GF-D8 (cell line): ENCODE measurements around the gene ZGPAT.

Experiments used
- DNase-seq: peaks from one replicate; lab custom pipeline; 2025; lab: John Stamatoyannopoulos, UW

Gene ZGPAT

DNA sequence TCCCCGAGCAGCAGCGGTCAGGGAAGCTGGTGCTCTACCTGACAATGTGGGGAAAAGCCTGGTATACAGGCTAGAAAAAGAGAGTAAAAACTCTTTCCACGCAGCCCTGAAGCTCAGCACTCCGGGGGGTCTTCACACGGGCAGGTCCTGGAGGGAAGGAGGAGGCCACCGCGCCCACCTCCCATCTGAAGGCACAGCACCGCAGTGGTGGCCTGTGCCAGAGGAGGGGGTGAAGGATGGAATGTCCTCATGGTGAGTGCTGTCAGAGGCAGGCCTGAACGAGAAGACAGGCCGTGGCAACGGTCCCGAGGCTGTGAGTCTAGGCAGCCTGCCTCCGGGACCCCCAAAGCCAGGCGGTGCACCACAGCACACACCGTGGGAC is 37.6 kb downstream of the ZGPAT start:
- DNase-seq = no peak

DNA sequence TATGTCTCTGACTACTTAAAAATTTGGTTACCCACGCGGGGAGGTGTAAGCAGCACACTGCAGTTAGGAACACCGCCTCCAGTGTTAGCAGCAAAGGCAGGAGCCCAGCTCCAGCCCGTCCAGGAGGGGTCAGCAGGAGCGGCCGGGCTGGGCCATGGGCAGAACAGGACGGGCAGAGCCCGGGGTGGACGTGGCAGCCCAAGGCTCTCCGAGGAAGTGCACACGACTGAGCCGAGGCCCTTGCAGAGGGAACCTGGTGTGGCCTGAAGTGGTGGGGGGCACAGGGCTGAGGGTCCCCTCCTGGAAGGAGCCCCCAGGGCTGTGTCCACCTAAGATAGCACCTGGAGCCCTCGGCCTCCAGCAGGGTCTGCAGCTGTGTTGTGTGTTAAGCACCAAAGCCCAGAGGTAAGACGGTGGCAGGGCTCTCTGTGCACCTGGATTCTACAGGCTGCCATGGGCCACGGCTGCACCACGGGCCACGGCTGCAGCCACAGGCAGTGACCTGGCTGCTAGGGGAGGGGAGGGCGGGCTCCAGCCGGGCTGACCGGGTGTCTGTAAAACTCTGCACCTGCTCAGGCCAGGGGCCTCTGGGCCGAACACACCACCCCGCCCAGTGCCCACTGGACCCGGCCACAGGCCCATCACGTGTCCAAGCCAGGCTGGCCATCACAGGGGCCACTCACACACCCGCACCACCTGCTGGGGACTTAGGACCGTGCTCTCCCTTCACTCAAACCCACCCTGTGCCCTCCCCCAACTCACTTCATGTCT is 38.3 kb downstream of the ZGPAT start:
- no peak for DNase-seq

DNA sequence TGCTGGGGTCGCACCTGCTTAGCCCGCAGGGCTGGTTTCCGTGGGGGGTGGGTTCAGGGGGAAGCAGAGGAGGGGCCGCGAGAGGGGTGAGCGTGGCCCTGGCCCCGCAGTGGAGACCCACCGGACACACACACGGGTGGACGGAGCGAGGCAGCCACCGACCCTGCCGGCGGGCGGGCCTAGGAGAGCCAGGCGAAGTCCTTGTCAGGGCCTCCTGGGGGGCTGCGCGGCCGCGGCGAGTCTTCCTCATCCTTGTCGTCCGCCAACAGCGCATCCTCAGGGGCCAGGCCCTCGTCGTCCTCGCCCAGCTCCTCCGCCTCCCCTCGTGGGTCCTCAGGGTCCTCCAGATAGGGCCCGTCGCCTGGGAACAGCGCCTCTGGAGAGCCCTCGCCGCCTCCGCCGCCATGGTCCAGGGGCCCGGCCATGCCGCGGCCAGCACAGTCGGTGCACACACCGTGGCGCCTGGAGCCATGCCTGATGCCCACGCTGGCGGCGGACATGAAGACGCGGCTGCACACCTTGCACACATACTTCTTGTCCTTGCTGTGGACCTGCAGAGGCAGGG is 39.0 kb downstream of the ZGPAT start:
- DNase-seq = no peak

DNA sequence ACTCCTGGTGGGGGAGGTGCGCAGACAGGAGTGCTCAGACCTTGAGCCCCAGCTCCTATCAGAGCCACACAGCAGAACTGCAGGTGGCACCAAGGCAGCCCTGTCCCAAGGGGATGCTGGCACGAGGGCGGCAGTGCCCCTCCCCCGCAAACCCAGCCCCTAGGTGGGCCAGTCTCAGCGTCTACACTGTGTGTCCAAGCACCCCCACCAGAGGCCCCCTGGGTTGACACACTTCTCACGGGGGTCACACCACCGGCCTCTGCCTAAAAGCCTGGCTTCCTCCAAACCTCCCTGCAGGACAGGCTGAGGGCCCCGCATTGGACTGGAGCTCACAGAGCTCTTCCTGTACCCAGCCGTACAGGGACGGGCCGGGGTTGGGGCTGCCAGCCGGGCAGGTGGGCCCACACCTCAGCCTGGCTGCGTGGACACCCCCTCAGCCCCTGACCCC is 39.8 kb downstream of the ZGPAT start:
- no peak for DNase-seq

DNA sequence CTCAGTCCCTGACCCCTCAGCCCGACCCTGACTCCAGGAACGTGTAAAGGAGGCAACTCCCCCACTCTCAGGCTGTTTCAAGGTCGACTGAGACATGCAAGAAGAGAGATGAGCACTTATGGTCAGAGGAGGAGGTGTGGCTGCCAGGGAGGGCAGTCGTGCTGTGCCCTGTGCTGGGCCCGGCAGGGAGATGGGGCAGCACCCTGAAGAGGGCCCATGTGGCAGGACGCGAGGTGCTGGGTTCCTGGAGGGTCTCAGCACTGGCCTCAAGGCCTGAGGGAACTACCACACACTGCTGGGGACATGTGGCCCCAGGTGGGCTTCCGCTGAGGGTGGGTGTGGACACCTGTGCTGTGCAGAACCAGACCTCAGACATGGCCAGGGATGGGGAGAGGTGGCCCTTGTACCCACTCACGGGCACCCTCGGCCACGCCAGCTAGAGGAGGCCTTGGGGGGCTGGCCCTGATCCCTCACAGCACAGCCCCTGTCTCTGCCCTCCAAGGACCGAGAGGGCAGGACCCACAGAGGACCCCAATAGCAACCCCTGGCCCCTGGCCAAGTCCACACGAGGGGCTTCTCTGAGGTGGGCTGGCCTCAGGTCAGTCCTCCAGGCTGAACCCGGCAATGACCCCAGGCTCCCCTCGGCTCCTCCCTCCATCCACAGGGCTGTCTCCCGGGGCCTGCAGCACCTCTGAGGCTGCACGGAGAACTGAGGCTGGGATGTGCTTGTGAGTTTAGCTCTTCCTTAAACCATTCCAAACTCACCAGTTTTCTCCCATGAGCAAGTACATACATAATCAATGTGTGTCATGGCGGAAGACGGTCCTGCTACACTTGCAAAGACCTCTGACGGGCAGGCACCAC is 40.5 kb downstream of the ZGPAT start:
- DNase-seq = no peak

DNA sequence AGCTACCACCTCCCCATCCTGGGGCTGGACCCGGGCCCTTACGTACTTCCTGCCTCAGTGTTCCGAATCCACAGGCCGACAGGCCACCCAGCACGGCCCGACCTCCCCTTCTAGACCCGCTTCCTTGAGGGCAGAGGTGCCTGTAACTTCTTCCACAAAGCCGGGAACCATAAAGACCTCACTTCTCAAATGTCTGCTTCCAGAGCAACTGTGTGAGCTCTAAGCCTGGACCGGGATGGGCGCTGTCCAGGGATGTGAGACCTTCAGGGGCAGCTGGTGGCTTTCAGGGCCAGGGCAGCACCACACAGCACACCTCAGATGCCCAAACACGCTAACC is 41.1 kb downstream of the ZGPAT start:
- DNase-seq = no peak

DNA sequence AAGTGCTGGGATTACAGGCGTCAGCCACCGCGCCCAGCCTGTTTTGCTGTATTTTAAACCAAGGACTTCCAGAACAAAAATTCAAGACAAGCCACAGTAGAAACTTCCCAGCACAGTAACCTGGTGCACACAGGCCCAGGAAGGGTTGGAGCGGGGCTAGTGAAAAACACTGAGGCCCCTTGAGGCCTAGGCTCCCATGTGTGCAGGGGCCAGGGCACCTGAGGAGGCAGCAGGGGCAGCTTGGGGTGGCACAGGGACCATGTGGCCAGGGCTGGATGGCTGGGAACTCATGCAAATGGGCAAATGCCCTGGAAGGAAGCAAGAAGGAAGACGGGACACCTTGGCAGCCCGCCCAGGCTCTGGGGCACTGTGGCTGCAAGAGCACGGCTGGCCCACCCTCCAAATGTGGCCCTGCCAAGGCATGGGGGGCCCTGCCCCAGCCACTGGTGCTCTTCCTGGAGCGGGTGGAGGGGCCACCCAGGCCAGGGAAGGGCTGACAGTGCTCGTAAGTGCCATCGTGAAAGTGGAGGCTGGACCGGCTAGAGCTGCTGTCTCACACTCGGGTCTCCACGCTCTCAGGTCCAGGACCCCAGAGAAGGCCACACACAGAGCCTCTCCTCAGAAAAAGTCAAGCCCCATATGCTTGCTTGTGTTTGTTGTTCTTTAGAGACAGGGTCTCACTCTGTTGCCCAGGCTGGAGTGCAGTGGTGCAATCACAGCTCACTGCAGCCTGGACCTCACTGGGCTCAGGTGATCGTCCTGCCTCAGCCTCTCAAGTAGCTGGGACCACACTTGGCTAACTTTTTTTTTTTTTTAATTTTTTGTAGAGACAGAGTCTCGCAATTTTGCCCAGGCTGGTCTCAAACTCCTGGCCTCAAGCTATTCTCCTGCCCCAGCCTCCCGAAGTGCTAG is 42.0 kb downstream of the ZGPAT start:
- DNase-seq = no peak

DNA sequence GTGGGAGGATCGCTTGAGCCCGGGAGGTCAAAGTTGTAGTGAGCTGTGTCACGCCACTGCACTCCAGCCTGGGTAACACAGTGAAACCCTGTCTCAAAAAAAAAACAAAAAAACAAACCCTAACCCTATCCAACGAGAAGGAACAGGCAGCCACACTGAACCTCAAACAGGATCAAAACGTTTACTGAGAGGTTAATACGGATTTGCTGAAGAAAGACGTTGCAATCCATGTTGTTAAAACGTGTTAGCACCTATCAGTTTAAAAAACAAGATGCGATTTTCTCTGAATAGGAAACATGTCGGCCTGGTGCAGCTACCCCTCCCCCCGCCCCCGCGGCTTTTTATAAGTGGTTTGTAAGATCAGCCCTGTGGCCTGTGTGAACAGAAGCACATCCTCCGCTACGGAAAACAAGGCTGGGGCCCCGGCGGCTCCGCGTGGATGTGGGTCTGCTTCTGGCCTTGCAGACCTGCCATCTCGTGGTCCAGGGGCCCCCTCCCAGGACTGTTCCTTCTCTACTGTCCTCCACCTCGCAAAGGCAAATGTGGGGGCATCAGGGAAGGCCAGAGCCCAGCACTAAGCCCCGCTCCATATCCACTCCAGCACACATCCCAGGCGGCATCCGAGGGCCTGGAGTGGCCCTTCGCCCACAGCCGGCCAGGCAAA is 43.1 kb downstream of the ZGPAT start:
- no peak for DNase-seq

DNA sequence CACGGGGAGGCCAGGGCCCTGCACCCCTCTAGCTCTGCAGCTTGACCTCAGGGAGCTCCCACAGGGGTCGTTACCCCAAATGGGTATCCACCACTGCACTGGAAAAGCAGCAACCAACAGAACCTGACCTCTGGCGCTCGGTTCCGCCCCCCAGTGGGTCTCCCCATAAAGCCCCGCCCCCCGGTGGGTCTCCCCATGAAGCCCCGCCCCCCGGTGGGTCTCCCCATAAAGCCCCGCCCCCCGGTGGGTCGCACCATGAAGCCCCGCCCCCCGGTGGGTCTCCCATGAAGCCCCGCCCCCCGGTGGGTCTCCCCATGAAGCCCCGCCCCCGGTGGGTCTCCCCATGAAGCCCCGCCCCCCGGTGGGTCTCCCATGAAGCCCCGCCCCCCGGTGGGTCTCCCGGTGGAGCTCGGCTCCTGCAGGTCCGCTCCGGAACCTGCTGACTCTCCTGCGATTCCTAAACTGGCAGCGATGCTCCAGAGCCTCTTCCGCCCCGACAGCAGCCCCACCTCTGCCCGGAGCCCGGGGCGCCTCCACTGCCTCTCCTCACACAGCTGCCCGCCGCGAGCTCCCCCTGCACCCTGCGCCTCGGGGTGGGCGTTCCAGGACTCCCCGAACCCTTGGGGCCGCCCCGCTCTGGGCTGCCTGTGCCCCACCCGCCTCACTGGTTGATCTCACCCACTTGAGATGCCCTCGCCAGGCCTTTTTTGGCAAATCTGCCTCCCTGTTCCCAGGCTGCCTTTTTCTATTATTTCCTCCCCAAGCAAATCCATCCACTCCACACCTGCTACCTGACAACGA is 43.8 kb downstream of the ZGPAT start:
- no peak for DNase-seq

DNA sequence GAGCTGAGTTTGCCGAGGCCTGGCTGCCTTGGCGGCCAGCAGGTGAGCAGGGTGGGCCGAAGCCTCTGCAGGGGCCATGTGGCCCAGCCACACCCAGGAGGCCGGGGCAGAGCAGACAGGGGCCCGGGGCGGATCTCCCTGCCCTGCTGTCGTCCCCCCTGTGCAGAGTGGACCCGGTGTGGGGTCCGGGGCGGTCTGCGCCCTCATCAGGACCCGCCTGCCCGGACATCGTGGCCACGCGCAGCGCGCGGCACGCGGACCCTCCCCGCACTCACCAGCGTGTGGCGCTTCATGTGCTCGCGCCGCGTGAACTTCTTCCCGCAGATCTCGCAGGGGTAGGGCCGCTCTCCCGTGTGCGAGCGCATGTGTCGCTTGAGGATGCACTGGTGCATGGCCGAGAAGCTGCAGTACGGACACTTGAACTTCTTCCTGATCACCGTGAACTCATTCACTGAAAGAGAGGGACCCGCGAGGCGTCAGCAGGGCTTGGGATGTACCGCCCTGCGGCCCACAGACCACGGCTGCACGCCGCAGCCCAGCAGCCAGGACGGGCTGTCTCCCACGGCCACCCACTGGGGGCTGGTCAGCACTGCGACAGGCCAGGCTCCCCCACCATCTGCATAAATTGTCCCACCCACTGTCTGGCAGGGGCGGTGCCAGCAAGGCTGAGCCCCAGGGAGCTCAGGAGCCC is 44.7 kb downstream of the ZGPAT start:
- DNase-seq = no peak

DNA sequence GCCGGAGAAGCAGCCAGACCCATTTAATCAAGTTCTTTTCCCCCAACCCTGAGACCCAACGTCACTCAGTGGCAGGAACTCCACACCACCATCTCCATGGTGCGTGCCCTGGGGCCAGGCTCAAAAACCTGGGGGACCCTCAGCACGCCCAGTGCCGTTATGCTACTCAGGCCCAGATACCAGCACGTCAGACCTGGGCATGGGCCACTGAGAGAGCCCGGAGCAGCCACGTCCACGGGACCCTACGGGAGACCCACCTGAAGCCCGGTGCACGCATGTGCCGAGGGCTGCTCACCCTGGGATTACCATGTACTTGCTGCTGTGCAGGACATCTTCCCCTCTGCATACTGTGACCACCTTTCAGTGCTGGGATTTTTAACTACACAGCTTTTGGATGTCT is 45.5 kb downstream of the ZGPAT start:
- DNase-seq = no peak

DNA sequence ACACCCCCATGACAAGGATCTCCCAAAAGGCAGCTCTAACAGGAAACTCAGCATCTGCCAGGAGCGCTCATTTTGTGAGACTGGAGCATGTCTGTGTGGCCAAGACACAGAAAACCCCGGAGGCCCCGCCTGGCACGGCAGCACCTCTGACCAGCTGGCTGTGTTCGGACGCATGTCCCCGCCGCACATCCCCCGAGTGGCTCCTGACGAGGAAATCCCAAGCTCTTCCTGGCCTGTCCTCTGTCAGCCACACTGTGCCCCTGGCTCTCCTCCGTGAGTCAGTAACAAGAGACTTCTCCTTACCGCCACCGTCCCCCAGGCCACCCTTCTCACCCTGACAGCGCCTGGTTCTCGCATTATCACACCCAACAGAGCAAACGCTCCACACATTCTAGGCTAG is 46.2 kb downstream of the ZGPAT start:
- no peak for DNase-seq

DNA sequence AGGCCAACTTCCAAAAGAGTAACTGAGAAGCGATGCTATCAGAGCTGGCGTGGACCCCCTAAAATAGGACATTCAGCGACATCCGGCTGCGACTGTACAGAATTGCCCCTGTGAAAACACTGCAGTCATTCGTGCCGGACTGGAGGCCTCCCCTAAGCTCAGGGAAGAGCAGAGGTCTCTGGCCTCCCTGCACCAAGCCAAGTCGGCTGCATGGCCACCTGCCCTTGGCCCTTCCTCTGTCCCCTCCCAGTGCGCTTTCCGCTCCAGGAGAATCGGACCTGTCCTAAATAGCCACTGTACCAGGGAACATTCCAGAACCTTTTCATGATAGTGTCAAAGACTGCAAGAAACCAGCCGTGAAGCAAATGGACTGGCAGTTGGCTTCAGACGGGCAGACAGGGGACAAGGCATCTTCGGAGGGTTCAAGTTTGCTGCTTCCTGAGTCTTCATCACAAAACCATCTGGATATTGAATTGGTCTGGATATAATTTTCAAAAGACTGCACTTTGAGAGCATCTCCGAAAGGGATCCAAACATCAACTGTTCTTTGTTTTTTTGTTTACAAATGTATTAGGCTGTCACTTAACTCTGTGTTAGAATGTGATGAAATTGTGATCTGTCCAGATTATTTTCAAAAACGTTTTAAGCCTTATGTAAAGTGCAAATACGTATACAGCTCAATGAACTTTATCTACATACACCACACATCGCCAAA is 48.3 kb downstream of the ZGPAT start:
- DNase-seq = no peak

DNA sequence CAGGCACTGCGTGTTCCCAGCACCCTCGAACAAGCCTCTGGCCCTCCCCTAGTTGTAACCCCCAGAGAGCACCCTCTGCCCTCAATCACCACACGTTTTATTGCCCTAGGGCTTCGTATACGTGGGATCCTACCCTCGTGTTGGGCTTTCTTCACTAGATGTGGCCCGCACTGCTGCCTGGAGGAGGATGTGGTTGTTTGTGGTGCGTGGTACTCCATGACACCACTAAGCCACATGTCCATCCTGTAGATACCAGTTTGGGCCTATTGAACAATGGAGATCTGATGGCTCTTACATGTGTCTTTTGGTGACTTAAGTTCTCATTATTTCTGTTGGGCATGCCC is 48.8 kb downstream of the ZGPAT start:
- DNase-seq = no peak

DNA sequence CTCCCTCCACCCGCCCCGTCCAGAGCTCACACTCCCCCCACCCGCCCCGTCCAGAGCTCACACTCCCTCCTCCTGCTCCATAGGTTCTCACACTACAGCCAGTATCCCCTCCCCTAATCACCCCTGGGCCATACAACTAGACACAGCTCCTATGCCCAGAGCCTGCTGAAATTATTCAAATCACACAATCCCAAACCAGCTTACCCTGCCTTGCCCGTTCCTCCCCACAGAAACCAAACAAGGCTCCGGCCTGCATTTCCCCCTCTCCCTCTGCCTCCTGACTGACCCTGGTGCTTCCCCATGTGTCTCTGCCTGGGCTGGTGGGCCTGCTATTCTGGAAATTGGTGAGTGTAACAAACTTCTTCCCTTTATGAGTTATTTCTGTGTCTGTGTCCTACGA is 50.3 kb downstream of the ZGPAT start:
- no peak for DNase-seq

DNA sequence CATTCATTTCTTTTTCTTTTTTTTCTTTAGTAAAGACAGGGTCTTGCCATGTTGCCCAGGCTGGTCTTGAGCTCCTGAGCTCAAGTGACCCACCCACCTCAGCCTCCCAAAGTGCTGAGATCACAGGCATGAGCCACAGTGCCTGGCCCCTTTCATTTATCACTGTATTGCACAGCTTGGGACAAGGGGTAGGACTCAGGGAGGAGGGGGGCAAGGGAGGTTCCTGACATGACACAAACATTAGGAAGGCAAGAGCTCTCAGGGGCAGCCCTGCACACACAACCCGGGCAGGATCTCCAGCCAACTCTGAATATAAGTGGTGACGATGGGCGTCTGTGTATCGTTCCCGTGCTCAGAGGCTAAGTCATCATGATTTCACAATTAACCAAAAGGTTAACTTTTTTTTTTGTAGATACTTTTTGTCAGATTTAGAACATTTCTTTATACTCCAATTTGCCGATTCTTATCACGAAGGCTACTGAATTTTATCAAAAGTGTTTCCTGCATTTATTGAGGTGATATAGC is 51.6 kb downstream of the ZGPAT start:
- no peak for DNase-seq

DNA sequence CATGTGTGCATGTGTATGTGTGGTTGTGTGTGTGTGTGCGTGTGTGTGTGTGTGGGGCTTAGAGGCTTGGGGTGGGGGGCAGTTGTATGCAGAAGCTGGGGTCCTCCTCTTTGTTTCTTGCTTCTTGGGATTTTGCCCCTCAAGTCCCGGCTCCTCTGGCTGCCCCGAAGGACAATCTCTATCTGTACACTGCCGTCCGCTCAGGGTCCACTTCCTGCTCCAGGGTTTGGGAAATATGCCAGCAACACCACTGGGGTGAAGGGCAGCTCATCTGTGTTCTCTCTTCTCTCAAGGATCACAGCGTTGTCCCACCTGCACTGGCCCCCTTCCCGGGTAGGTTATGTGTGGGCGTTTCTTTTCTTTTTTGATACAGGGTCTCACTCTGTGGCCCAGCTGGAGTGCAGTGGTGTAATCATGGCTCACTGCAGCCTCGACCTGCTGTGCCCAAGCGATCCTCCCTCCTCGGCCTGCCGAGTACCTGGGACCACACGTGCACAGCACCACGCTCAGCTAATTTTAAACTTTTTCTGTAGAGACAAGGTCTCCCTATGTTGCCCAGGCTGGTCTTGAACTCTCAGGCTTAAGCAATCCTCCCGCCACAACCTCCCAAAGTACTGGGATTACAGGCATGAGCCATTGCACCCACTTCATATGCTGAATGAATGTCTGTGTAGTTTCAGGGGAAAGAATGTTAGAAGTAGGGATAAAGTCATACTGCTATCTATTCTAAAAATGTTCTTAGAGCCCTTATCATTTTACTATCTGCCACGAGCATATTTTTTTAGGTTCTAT is 57.4 kb downstream of the ZGPAT start:
- DNase-seq = no peak

DNA sequence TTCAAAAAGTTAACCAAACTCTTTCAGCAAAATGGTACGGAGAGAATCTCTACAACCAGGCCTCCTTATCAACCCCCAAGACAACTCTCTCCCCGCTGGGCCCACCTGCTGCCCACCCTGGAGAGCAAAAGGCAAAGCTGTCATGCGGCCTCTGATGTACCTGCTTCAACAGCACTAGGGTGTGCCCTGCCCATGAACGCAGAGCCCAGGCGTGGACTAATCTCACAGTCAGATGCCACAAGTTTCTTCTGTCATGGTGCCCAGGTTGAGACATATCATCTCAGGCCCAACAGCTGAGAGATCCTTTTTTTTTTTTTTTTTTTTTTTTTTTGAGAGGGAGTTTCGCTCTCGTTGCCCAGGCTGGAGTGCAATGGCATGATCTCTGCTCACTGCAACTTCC is 58.1 kb downstream of the ZGPAT start:
- no peak for DNase-seq
